Measurements from ENCODE around the gene WDFY4.

GRCh38 chr10:49024484-49024883 is 339.8 kb downstream of the WDFY4 start:
- no peak for TF ChIP-seq CTCF (IDR thresholded peaks at IDR 0.05; ENCODE audit: insufficient read depth, low read length, poor library complexity, severe bottlenecking)
- no peak for TF ChIP-seq EZH2phosphoT487 (conservative IDR thresholded peaks at IDR 0.05; ENCODE audit: low read length)
